Measurements from ENCODE around the gene THRB. TPM values are rescaled to one million over a fixed set of nuclear protein-coding genes. Genes with fewer than 3 reads are reported as not detected.

The THRB gene
- total RNA-seq, 5 donors from 2014 or later (not counting 1 experiment from before 2014, with no cell fraction given) = 0.03 to 0.29 (median 0.19) TPM; not detected in 2

DNA sequence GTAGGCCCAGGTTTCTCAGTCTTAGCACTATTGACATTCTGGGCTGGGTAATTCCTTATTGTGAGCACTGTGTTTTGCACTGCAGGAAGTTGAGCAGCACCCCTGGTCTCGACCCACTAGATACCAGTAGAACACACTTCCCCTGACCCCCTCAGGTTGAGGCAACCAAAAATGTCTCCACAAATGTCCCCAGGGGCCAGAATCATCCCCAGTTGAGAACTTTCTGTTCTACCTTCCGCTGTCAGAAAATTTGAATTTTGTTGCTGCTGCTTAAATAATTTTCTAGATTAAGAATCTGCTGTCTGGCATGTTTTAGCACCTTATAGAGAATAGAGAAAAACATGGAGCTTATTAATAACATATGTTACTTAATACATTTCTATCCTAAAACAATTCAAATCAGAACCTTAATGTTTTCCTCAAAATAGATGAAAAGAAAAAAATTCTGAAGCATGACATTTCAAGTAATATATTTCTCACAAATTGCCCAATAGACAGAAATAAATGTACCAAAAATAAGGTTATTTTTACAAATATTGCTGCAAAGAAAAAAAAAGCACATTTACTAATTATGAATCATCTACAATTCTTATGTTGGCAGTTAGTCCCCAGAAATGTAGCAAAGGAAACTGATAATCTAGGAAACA, 13.2 kb upstream of the THRB start:
- Mint-ChIP-seq H3K36me3 (no peaks in the 10 kb centered on the region), H3K27ac (no peak overlapping the region), H3K9me3 (peaks cover 0 to 3% (median 0%) of the 10 kb centered on the region in 3 donors), H3K4me3 (no peak overlapping the region), H3K27me3 (no peaks in the 10 kb centered on the region), H3K4me1 (no peaks in the 10 kb centered on the region)
- ChIA-PET CTCF (no interaction called here), POLR2A (no interaction called here)
- ATAC-seq (replicated peaks in 1 of 4) = no peak
- Histone ChIP-seq H3K9me3 (no peaks in the 10 kb centered on the region), H3K27me3 (replicated peaks in 1 of 2; ENCODE audit: control insufficient read depth in 2 of 2, extremely low read depth in 1 of 2, insufficient read depth in 2 of 2, low read length in 1 of 2) (no peaks in the 10 kb centered on the region), H3K4me1 (ENCODE audit: control insufficient read depth in 1 of 2, extremely low read depth in 1 of 2, insufficient read depth in 2 of 2, low read length in 2 of 2) (no peaks in the 10 kb centered on the region), H3K4me3 (ENCODE audit: control insufficient read depth in 1 of 2, extremely low read depth in 1 of 2, low read length in 1 of 2) (no peak overlapping the region), H3K36me3 (ENCODE audit: control insufficient read depth in 2 of 2, extremely low read depth in 1 of 2, insufficient read depth in 1 of 2, low read length in 1 of 2) (no peaks in the 10 kb centered on the region), H3K27ac (ENCODE audit: low read length) (no peak overlapping the region)
- 33% methylated on average over 1 of the region's 2 CpGs for WGBS (ENCODE audit: insufficient coverage)
- DNase-seq = no peak

DNA sequence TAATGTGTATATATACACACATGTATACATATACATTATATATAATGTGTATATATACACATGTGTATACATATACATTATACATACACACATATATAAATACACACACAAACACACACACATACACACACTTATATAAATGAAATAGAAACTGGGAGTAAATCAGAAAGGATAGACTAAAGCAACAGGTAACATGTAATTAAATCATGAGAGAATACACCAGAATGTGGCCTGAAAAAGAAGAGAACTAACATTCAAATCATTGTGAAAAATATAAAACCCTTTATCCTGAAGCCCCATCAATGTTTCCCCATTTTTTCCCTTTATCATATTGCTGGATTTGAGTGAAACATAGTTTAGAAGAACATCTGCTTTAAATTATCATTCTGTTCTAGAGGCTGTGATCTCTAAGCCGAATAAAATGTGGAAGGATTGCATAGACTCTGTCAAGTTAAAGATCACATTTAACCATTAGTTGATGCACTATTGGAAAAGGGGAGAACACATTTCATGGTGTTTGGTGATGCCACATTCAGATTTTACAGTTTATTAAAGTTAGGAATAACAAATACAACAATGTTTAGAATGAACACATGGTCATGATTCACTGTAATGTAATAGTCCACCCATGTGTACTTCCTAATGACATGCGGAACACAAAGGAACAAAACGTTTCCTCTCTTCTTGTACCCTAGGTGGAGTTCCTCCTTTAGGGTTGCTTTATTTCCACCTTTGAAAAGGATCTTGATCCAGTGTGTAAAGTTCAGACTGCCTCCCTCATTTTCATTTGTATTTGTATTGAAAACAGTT, 12.5 kb upstream of the THRB start:
- Mint-ChIP-seq H3K36me3 (no peaks in the 10 kb centered on the region), H3K27me3 (no peaks in the 10 kb centered on the region), H3K4me1 (no peaks in the 10 kb centered on the region), H3K9me3 (peaks cover 0 to 3% (median 0%) of the 10 kb centered on the region in 3 donors), H3K4me3 (no peak overlapping the region), H3K27ac (no peak overlapping the region)
- CTCF ChIA-PET = no interaction called here
- no peaks in the 10 kb centered on the region for H3K9me3 ChIP-seq
- H3K27me3 ChIP-seq (replicated peaks in 1 of 2; ENCODE audit: control insufficient read depth in 2 of 2, extremely low read depth in 1 of 2, insufficient read depth in 2 of 2, low read length in 1 of 2) = no peaks in the 10 kb centered on the region
- H3K4me1 ChIP-seq (ENCODE audit: control insufficient read depth in 1 of 2, extremely low read depth in 1 of 2, insufficient read depth in 2 of 2, low read length in 2 of 2) = no peaks in the 10 kb centered on the region
- no peak for ATAC-seq (replicated peaks in 1 of 4)
- no peak for DNase-seq
- 80% methylated on average over 1 of the region's 3 CpGs for WGBS (ENCODE audit: insufficient coverage)
- H3K36me3 ChIP-seq (ENCODE audit: control insufficient read depth in 2 of 2, extremely low read depth in 1 of 2, insufficient read depth in 1 of 2, low read length in 1 of 2) = no peaks in the 10 kb centered on the region
- no peak overlapping the region for H3K4me3 ChIP-seq (ENCODE audit: control insufficient read depth in 1 of 2, extremely low read depth in 1 of 2, low read length in 1 of 2)
- POLR2A ChIA-PET = no interaction called here
- no peak overlapping the region for H3K27ac ChIP-seq (ENCODE audit: low read length)

DNA sequence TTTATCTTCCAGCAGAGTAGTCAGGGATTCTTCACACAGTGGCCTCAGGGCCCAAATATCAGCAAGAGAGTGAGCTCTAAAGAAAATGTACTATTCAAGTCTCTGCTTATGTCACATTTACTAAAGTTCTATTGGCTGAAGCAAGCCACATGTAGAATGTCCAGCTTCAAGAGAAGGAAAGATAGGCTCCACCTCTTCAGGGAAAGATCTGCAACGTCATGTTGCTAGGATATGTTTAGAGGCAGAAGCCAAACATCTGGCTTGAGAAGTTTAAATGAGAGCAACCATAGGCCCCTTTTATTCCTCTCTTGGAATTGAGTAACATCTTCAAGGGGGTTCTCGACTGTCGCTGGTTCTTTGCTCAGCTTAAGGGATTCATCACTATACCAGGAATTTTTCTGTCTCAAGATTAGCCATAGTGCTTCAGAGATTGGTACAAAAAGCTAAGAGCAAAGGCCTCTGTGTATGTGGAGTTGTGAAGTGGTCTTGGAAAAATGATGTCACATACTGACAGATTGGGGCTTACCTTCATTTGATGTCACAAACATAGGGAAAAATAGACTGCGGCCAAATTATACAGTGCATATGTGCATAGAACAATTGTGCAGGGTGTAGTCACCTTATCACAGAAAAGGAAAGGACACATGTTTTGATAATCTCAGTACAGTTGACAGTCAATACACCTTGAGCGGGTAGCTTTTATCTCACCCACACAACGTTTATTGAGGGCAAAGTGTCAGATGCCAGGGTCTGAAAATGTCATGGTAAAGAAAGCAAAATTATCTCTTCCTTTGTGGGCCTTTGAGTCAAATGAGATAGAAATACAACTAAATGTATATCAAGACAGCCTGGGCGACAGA, 11.3 kb upstream of the THRB start:
- Histone ChIP-seq H3K27ac (ENCODE audit: low read length) (no peak overlapping the region), H3K4me3 (ENCODE audit: control insufficient read depth in 1 of 2, extremely low read depth in 1 of 2, low read length in 1 of 2) (no peak overlapping the region), H3K4me1 (ENCODE audit: control insufficient read depth in 1 of 2, extremely low read depth in 1 of 2, insufficient read depth in 2 of 2, low read length in 2 of 2) (no peaks in the 10 kb centered on the region), H3K27me3 (replicated peaks in 1 of 2; ENCODE audit: control insufficient read depth in 2 of 2, extremely low read depth in 1 of 2, insufficient read depth in 2 of 2, low read length in 1 of 2) (no peaks in the 10 kb centered on the region), H3K9me3 (no peaks in the 10 kb centered on the region), H3K36me3 (ENCODE audit: control insufficient read depth in 2 of 2, extremely low read depth in 1 of 2, insufficient read depth in 1 of 2, low read length in 1 of 2) (no peaks in the 10 kb centered on the region)
- Mint-ChIP-seq H3K27me3 (no peaks in the 10 kb centered on the region), H3K36me3 (no peaks in the 10 kb centered on the region), H3K4me1 (no peaks in the 10 kb centered on the region), H3K27ac (no peak overlapping the region), H3K9me3 (peaks cover 0 to 3% (median 0%) of the 10 kb centered on the region in 3 donors), H3K4me3 (no peak overlapping the region)
- POLR2A ChIA-PET = no interaction called here
- ATAC-seq (replicated peaks in 1 of 4) (no peak), DNase-seq (no peak)
- CTCF ChIA-PET = interaction anchor here in 1 of 2 donors (0.6 kb wide), 1 partner anchor 141 kb away, joined by 3 read pairs; no protein-coding TSS in a partner anchor
- WGBS (ENCODE audit: insufficient coverage) = 56% methylated on average over 1 of the region's 7 CpGs

DNA sequence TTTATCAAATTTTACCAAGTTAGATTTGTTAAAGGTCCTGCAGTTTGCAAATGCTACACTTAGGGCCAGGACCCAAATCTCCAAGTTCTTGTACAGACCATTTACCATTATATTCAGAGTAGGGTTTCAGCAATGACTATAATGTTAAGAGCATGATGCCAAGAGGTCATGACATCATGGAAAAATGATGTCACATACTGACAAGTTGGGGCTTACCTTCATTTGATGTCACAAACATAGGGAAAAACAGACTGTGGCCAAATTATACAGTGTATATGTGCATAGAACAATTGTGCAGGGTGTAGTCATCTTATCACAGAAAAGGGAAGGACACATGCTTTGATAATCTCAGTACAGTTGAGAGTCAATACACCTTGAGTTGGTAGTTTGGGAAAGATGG, 10.1 kb upstream of the THRB start:
- no peak overlapping the region for H3K27ac ChIP-seq (ENCODE audit: low read length)
- H3K9me3 Mint-ChIP-seq = peaks cover 0 to 3% (median 0%) of the 10 kb centered on the region in 3 donors
- no peaks in the 10 kb centered on the region for H3K4me1 ChIP-seq (ENCODE audit: control insufficient read depth in 1 of 2, extremely low read depth in 1 of 2, insufficient read depth in 2 of 2, low read length in 2 of 2)
- no peaks in the 10 kb centered on the region for H3K27me3 Mint-ChIP-seq
- H3K27ac Mint-ChIP-seq = no peak overlapping the region
- H3K4me3 ChIP-seq (ENCODE audit: control insufficient read depth in 1 of 2, extremely low read depth in 1 of 2, low read length in 1 of 2) = no peak overlapping the region
- no peaks in the 10 kb centered on the region for H3K9me3 ChIP-seq
- no peaks in the 10 kb centered on the region for H3K36me3 Mint-ChIP-seq
- H3K4me3 Mint-ChIP-seq = no peak overlapping the region
- ATAC-seq (replicated peaks in 1 of 4) (no peak), DNase-seq (no peak)
- CTCF ChIA-PET = no interaction called here
- POLR2A ChIA-PET = no interaction called here
- no peaks in the 10 kb centered on the region for H3K27me3 ChIP-seq (replicated peaks in 1 of 2; ENCODE audit: control insufficient read depth in 2 of 2, extremely low read depth in 1 of 2, insufficient read depth in 2 of 2, low read length in 1 of 2)
- H3K36me3 ChIP-seq (ENCODE audit: control insufficient read depth in 2 of 2, extremely low read depth in 1 of 2, insufficient read depth in 1 of 2, low read length in 1 of 2) = no peaks in the 10 kb centered on the region
- H3K4me1 Mint-ChIP-seq = no peaks in the 10 kb centered on the region

DNA sequence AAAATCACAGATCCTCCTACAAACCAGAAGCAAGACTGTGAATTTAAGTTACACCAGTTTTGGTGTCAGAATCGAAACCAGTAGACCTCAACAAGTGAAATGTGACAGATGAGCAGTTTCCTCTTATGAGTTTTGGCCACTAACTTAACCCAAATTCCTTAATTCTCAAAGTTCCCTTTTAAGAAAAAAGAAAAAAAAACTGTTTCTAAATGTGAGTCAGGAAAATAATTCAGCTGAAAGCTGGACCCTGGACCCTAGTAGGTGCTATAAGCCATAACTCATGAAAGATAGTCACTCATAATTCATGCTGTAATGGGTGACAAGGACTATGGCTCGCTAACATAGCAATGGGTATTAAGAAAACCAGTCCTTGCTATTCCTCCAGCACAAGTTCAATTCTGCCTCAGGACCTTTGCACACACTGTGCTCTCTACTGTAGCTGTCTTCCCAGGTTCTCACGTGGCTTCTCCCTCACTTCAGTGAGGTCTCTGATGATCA, 9.0 kb upstream of the THRB start:
- H3K4me1 ChIP-seq (ENCODE audit: control insufficient read depth in 1 of 2, extremely low read depth in 1 of 2, insufficient read depth in 2 of 2, low read length in 2 of 2) = no peaks in the 10 kb centered on the region
- Mint-ChIP-seq H3K36me3 (no peaks in the 10 kb centered on the region), H3K27me3 (peaks cover 0 to 5% of the 10 kb centered on the region in 2 donors), H3K9me3 (peaks cover 0 to 3% (median 0%) of the 10 kb centered on the region in 3 donors), H3K27ac (no peak overlapping the region), H3K4me3 (no peak overlapping the region), H3K4me1 (no peaks in the 10 kb centered on the region)
- DNase-seq (no peak), ATAC-seq (replicated peaks in 1 of 4) (no peak)
- H3K9me3 ChIP-seq = no peaks in the 10 kb centered on the region
- no peaks in the 10 kb centered on the region for H3K36me3 ChIP-seq (ENCODE audit: control insufficient read depth in 2 of 2, extremely low read depth in 1 of 2, insufficient read depth in 1 of 2, low read length in 1 of 2)
- H3K27me3 ChIP-seq (replicated peaks in 1 of 2; ENCODE audit: control insufficient read depth in 2 of 2, extremely low read depth in 1 of 2, insufficient read depth in 2 of 2, low read length in 1 of 2) = no peaks in the 10 kb centered on the region
- H3K27ac ChIP-seq (ENCODE audit: low read length) = no peak overlapping the region
- H3K4me3 ChIP-seq (ENCODE audit: control insufficient read depth in 1 of 2, extremely low read depth in 1 of 2, low read length in 1 of 2) = no peak overlapping the region
- ChIA-PET CTCF (no interaction called here), POLR2A (no interaction called here)
- WGBS (ENCODE audit: insufficient coverage) = 56% methylated on average over 1 of the region's 3 CpGs

DNA sequence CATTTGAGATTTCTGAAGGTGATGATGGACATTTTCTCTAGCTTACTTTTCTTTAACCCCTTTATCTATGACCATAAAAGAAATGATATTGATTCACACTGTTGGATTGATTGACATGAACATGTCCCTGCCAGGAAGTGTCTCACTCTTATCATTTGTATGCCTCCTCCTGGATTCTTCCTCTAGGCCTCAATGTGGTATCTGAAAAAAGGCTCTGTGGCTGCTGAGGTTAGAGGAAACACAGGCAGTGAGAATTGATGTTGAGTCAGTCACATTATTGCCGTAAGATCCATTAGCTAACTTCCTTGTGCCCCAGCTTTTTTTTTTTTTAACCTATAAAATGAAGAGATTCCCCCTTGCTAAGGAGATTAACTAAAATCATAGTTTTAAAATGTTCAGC, 8.0 kb upstream of the THRB start:
- ChIA-PET POLR2A (interaction anchor here in 1 of 2 donors (0.6 kb wide), 1 partner anchor 1060 kb away, joined by 5 read pairs; no protein-coding TSS in a partner anchor), CTCF (interaction anchor here in 1 of 2 donors (0.5 kb wide), 1 partner anchor 28 kb away, joined by 3 read pairs; no protein-coding TSS in a partner anchor)
- DNase-seq (no peak), ATAC-seq (replicated peaks in 1 of 4) (no peak)
- H3K27me3 ChIP-seq (replicated peaks in 1 of 2; ENCODE audit: control insufficient read depth in 2 of 2, extremely low read depth in 1 of 2, insufficient read depth in 2 of 2, low read length in 1 of 2) = no peaks in the 10 kb centered on the region
- peaks cover 4 to 8% of the 10 kb centered on the region in 2 donors for H3K27me3 Mint-ChIP-seq
- H3K4me3 ChIP-seq (ENCODE audit: control insufficient read depth in 1 of 2, extremely low read depth in 1 of 2, low read length in 1 of 2) = no peak overlapping the region
- no peak overlapping the region for H3K27ac ChIP-seq (ENCODE audit: low read length)
- no peaks in the 10 kb centered on the region for H3K36me3 ChIP-seq (ENCODE audit: control insufficient read depth in 2 of 2, extremely low read depth in 1 of 2, insufficient read depth in 1 of 2, low read length in 1 of 2)
- H3K9me3 ChIP-seq = no peaks in the 10 kb centered on the region
- H3K9me3 Mint-ChIP-seq = no peaks in the 10 kb centered on the region
- no peaks in the 10 kb centered on the region for H3K4me1 ChIP-seq (ENCODE audit: control insufficient read depth in 1 of 2, extremely low read depth in 1 of 2, insufficient read depth in 2 of 2, low read length in 2 of 2)
- H3K4me3 Mint-ChIP-seq = no peak overlapping the region
- WGBS (ENCODE audit: insufficient coverage) = no CpG with 5 or more reads among the region's 1 CpG
- no peaks in the 10 kb centered on the region for H3K36me3 Mint-ChIP-seq
- no peaks in the 10 kb centered on the region for H3K4me1 Mint-ChIP-seq
- H3K27ac Mint-ChIP-seq = no peak overlapping the region
